ENCODE measurements around the gene CDC42BPA. TPM values are rescaled to one million over a fixed set of nuclear protein-coding genes. Genes with fewer than 3 reads are reported as not detected.
A peak's percentile ranks its signal among the peaks of the same experiment; 100 is the strongest.

CDC42BPA gene
- total and polyA plus RNA-seq, 3 experiments from 2014 or later: 0.42 to 0.72 (median 0.44) TPM

DNA sequence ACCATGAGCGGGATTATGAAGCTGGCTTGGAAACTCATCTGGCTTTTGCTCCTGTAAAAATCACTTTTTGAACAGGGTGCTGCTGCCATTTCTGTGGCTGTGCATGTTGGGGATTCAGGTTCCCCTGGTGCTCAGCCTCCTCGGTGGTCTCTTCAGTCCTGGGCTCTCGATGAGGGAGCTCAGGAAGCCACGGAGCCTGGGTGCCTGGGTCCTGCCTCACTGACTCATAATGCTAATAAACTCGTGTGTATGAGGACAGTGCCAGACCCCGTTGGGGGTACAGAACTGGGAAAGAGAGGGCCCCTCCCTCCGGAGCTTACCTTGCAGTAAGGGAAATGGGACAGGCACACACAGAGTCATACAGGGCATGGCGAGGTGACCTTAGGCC lies 372.4 kb downstream of the CDC42BPA start:
- Mint-ChIP-seq H3K4me3 (no peak overlapping the region), H3K4me1 (peaks cover 56 to 89% (median 61%) of the 10 kb centered on the region in 3 donors), H3K27me3 (no peaks in the 10 kb centered on the region), H3K9me3 (peaks cover 0 to 3% (median 0%) of the 10 kb centered on the region in 5 donors), H3K27ac (peak overlapping the region in 1 of 8 donors; percentile 27), H3K36me3 (peaks cover 0 to 12% (median 12%) of the 10 kb centered on the region in 3 donors)
- H3K4me3 ChIP-seq (ENCODE audit: low read length): no peak overlapping the region
- no peak for DNase-seq
- no peaks in the 10 kb centered on the region for H3K9me3 ChIP-seq (ENCODE audit: low read length)
- POLR2A ChIA-PET: no interaction called here
- H3K27ac ChIP-seq (ENCODE audit: low read depth, low read length): no peak overlapping the region
- CTCF ChIA-PET: no interaction called here
- H3K27me3 ChIP-seq (ENCODE audit: insufficient read depth, low read length, poor library complexity, severe bottlenecking): no peaks in the 10 kb centered on the region
- no peaks in the 10 kb centered on the region for H3K36me3 ChIP-seq (ENCODE audit: insufficient read depth, low read length)
- peaks cover 30% of the 10 kb centered on the region for H3K4me1 ChIP-seq (ENCODE audit: insufficient read depth, low read length)

- POLR2A ChIA-PET: no interaction called here
- Histone ChIP-seq H3K27ac (ENCODE audit: low read depth, low read length) (no peak overlapping the region), H3K4me3 (ENCODE audit: low read length) (no peak overlapping the region), H3K4me1 (ENCODE audit: insufficient read depth, low read length) (peaks cover 33% of the 10 kb centered on the region), H3K36me3 (ENCODE audit: insufficient read depth, low read length) (no peaks in the 10 kb centered on the region), H3K9me3 (ENCODE audit: low read length) (no peaks in the 10 kb centered on the region), H3K27me3 (ENCODE audit: insufficient read depth, low read length, poor library complexity, severe bottlenecking) (no peaks in the 10 kb centered on the region)
- H3K4me3 Mint-ChIP-seq: peak overlapping the region in 2 of 7 donors; percentile 59 to 67
- CTCF ChIA-PET: no interaction called here
- H3K27ac Mint-ChIP-seq: peak overlapping the region in 1 of 8 donors; percentile 27
- H3K9me3 Mint-ChIP-seq: peaks cover 0 to 3% (median 0%) of the 10 kb centered on the region in 5 donors
- DNase-seq: no peak
- H3K27me3 Mint-ChIP-seq: no peaks in the 10 kb centered on the region
- H3K36me3 Mint-ChIP-seq: peaks cover 0 to 12% (median 11%) of the 10 kb centered on the region in 3 donors
- peaks cover 59 to 92% (median 64%) of the 10 kb centered on the region in 3 donors for H3K4me1 Mint-ChIP-seq
Measured at GRCh38 chr1:226945106-226945857, 373.0 kb downstream of the CDC42BPA start.

GRCh38 chr1:226943927-226944326 lies 374.4 kb downstream of the CDC42BPA start:
- peak overlapping the region in 2 of 7 donors; percentile 28 to 87 for H3K4me3 Mint-ChIP-seq
- H3K27ac Mint-ChIP-seq: peak overlapping the region in 1 of 8 donors; percentile 66
- no peak for DNase-seq
- Histone ChIP-seq H3K36me3 (ENCODE audit: insufficient read depth, low read length) (no peaks in the 10 kb centered on the region), H3K9me3 (ENCODE audit: low read length) (no peaks in the 10 kb centered on the region), H3K4me3 (ENCODE audit: low read length) (no peak overlapping the region), H3K27me3 (ENCODE audit: insufficient read depth, low read length, poor library complexity, severe bottlenecking) (no peaks in the 10 kb centered on the region), H3K27ac (ENCODE audit: low read depth, low read length) (no peak overlapping the region), H3K4me1 (ENCODE audit: insufficient read depth, low read length) (peaks cover 36% of the 10 kb centered on the region)
- H3K36me3 Mint-ChIP-seq: peaks cover 0 to 19% (median 12%) of the 10 kb centered on the region in 3 donors
- H3K27me3 Mint-ChIP-seq: peaks cover 0 to 2% of the 10 kb centered on the region in 2 donors
- CTCF ChIA-PET: no interaction called here
- H3K9me3 Mint-ChIP-seq: peaks cover 0 to 3% (median 0%) of the 10 kb centered on the region in 5 donors
- POLR2A ChIA-PET: no interaction called here
- peaks cover 55 to 87% (median 62%) of the 10 kb centered on the region in 3 donors for H3K4me1 Mint-ChIP-seq

GRCh38 chr1:226943156-226943555 lies 375.1 kb downstream of the CDC42BPA start:
- Histone ChIP-seq H3K27ac (ENCODE audit: low read depth, low read length) (no peak overlapping the region), H3K4me3 (ENCODE audit: low read length) (no peak overlapping the region), H3K27me3 (ENCODE audit: insufficient read depth, low read length, poor library complexity, severe bottlenecking) (no peaks in the 10 kb centered on the region), H3K9me3 (ENCODE audit: low read length) (no peaks in the 10 kb centered on the region), H3K4me1 (ENCODE audit: insufficient read depth, low read length) (peaks cover 43% of the 10 kb centered on the region), H3K36me3 (ENCODE audit: insufficient read depth, low read length) (no peaks in the 10 kb centered on the region)
- POLR2A ChIA-PET: no interaction called here
- CTCF ChIA-PET: no interaction called here
- H3K27me3 Mint-ChIP-seq: peaks cover 0 to 2% of the 10 kb centered on the region in 2 donors
- peak overlapping the region in 2 of 7 donors; percentile 4 to 87 for H3K4me3 Mint-ChIP-seq
- H3K9me3 Mint-ChIP-seq: peaks cover 0 to 2% (median 0%) of the 10 kb centered on the region in 5 donors
- H3K4me1 Mint-ChIP-seq: peaks cover 54 to 83% (median 69%) of the 10 kb centered on the region in 3 donors
- peaks cover 0 to 14% (median 7%) of the 10 kb centered on the region in 3 donors for H3K36me3 Mint-ChIP-seq
- DNase-seq: no peak
- H3K27ac Mint-ChIP-seq: peak overlapping the region in 4 of 8 donors; percentile 18 to 66 (median 24)

GRCh38 chr1:226942392-226942791 lies 375.9 kb downstream of the CDC42BPA start:
- peaks cover 2 to 14% (median 6%) of the 10 kb centered on the region in 3 donors for H3K36me3 Mint-ChIP-seq
- ChIA-PET POLR2A (no interaction called here), CTCF (no interaction called here)
- DNase-seq: no peak
- peaks cover 0 to 2% (median 0%) of the 10 kb centered on the region in 5 donors for H3K9me3 Mint-ChIP-seq
- Histone ChIP-seq H3K27me3 (ENCODE audit: insufficient read depth, low read length, poor library complexity, severe bottlenecking) (no peaks in the 10 kb centered on the region), H3K9me3 (ENCODE audit: low read length) (no peaks in the 10 kb centered on the region), H3K27ac (ENCODE audit: low read depth, low read length) (no peak overlapping the region), H3K36me3 (ENCODE audit: insufficient read depth, low read length) (no peaks in the 10 kb centered on the region), H3K4me3 (ENCODE audit: low read length) (no peak overlapping the region), H3K4me1 (ENCODE audit: insufficient read depth, low read length) (peaks cover 43% of the 10 kb centered on the region)
- peaks cover 54 to 78% (median 74%) of the 10 kb centered on the region in 3 donors for H3K4me1 Mint-ChIP-seq
- peaks cover 0 to 3% of the 10 kb centered on the region in 2 donors for H3K27me3 Mint-ChIP-seq
- peak overlapping the region in 6 of 7 donors; percentile 39 to 90 (median 64) for H3K4me3 Mint-ChIP-seq
- H3K27ac Mint-ChIP-seq: peak overlapping the region in 4 of 8 donors; percentile 5 to 98 (median 54)

DNA sequence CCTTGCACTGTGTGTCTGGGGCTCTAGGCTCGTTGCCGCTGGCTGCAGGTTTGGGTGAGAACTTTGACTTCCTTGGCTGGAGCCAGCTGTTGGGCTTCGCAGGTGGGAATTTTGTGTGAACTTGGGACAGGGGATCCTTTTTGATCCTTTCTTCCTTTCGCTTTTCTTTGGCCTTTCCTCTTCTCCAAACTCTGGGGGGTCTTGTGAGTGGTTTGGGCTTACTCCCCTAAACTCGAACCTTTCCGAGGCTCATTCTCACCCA lies 377.6 kb downstream of the CDC42BPA start:
- Mint-ChIP-seq H3K27me3 (peaks cover 0 to 3% of the 10 kb centered on the region in 2 donors), H3K27ac (peak overlapping the region in 6 of 8 donors; percentile 79 to 98 (median 96)), H3K4me1 (peaks cover 45 to 63% (median 62%) of the 10 kb centered on the region in 3 donors), H3K9me3 (peaks cover 0 to 2% (median 0%) of the 10 kb centered on the region in 5 donors), H3K4me3 (peak overlapping the region; percentile 86 to 95 (median 89)), H3K36me3 (peaks cover 5 to 14% (median 6%) of the 10 kb centered on the region in 3 donors)
- Histone ChIP-seq H3K4me1 (ENCODE audit: insufficient read depth, low read length) (peaks cover 43% of the 10 kb centered on the region), H3K9me3 (ENCODE audit: low read length) (no peaks in the 10 kb centered on the region), H3K36me3 (ENCODE audit: insufficient read depth, low read length) (no peaks in the 10 kb centered on the region), H3K27me3 (ENCODE audit: insufficient read depth, low read length, poor library complexity, severe bottlenecking) (no peaks in the 10 kb centered on the region), H3K27ac (ENCODE audit: low read depth, low read length) (peak overlapping the region; percentile 83), H3K4me3 (ENCODE audit: low read length) (peak overlapping the region; percentile 85)
- POLR2A ChIA-PET: interaction anchor here (1.0 to 3.0 kb wide), 3 partner anchors 11 to 533 kb away, joined by 3 to 25 read pairs (median 13); partner anchors contain the start of gene PARP1
- CTCF ChIA-PET: no interaction called here
- peak in 1 of 5 donors; percentile 7 for DNase-seq

- H3K27ac ChIP-seq (ENCODE audit: low read depth, low read length): peak within 1 kb of the TSS; percentile 94
- peaks cover 43% of the 10 kb centered on the region for H3K4me1 ChIP-seq (ENCODE audit: insufficient read depth, low read length)
- H3K27me3 ChIP-seq (ENCODE audit: insufficient read depth, low read length, poor library complexity, severe bottlenecking): no peaks in the 10 kb centered on the region
- Mint-ChIP-seq H3K36me3 (peaks cover 5 to 12% (median 10%) of the 10 kb centered on the region in 3 donors), H3K27me3 (peaks cover 0 to 3% of the 10 kb centered on the region in 2 donors), H3K9me3 (peaks cover 0 to 7% (median 4%) of the 10 kb centered on the region in 5 donors), H3K4me1 (peaks cover 45 to 59% (median 58%) of the 10 kb centered on the region in 3 donors), H3K4me3 (peak within 1 kb of the TSS; percentile 86 to 95 (median 89)), H3K27ac (peak within 1 kb of the TSS; percentile 93 to 98 (median 97))
- POLR2A ChIA-PET: interaction anchor here (1.0 to 3.0 kb wide), 4 partner anchors 11 to 1473 kb away, joined by 3 to 25 read pairs (median 8); partner anchors contain the start of gene PARP1
- no peaks in the 10 kb centered on the region for H3K36me3 ChIP-seq (ENCODE audit: insufficient read depth, low read length)
- H3K9me3 ChIP-seq (ENCODE audit: low read length): peaks cover 3% of the 10 kb centered on the region
- peak within 1 kb of the TSS; percentile 85 for H3K4me3 ChIP-seq (ENCODE audit: low read length)
- peak; percentile 97 to 100 (median 99) for DNase-seq
- CTCF ChIA-PET: interaction anchor here (1.7 kb wide), 2 partner anchors 28 to 307 kb away, joined by 3 to 5 read pairs; no protein-coding TSS in a partner anchor
Measured at GRCh38 chr1:226940029-226940805, 378.1 kb downstream of the CDC42BPA start, which contains the start of gene COQ8A. Gene COQ8A, plus strand, starts transcription at chr1:226940294. Its CDS starts 21,092 bp downstream, at chr1:226961386.
